Spinal cord (tissue), 10 donors: Measurements from ENCODE around the gene ETV6. TPM values are rescaled to one million over a fixed set of nuclear protein-coding genes. Genes with fewer than 3 reads are reported as not detected.
A peak's percentile ranks its signal among the peaks of the same experiment; 100 is the strongest.
"Not testable (repeated sequence)": the region's sequence is repeated elsewhere in the genome, so short reads cannot be mapped to it uniquely, and the experiment has no call there.

Experiments used
- DNase-seq, 6 donors: peaks; one replicate each; pipeline versions ENCODE4 v3.0.0 to v3.0.0-alpha.2; 2013 to 2015; ENCODE audit warnings: low spot score in 6 of 6, low read depth in 4 of 6
- H3K27ac ChIP-seq: one replicate; pipeline ENCODE4 v1.5.1; 2013; ENCODE audit warnings: low read depth, low read length, control low read depth
- H3K27me3 ChIP-seq: one replicate; pipeline ENCODE4 v1.6.1; 2013; ENCODE audit warnings: low read length; ENCODE audit not compliant: control insufficient read depth, insufficient read depth
- H3K36me3 ChIP-seq: one replicate; pipeline ENCODE4 v1.6.1; 2013; ENCODE audit warnings: low read length; ENCODE audit not compliant: control insufficient read depth, insufficient read depth
- H3K4me1 ChIP-seq: one replicate; pipeline ENCODE4 v1.6.1; 2013; ENCODE audit warnings: low read length; ENCODE audit not compliant: control insufficient read depth, insufficient read depth
- H3K4me3 ChIP-seq: one replicate; pipeline ENCODE4 v1.5.1; 2013; ENCODE audit warnings: low read depth, low read length, control low read depth
- H3K9me3 ChIP-seq: one replicate; pipeline ENCODE4 v1.6.1; 2013; ENCODE audit warnings: low read length; ENCODE audit not compliant: control insufficient read depth, insufficient read depth
- WGBS: methylation state at CpG from one replicate; pipeline ENCODE4 v1.1.5; 2013; ENCODE audit warnings: missing lambda C conversion rate; ENCODE audit not compliant: insufficient coverage; 5-methylcytosine and 5-hydroxymethylcytosine counted together
- polyA plus RNA-seq, 2 donors: library from polyadenylated mRNA; unstranded; fragments of 120-200 nt; gene quantifications; one replicate each; pipeline ENCODE4 v1.2.1, GENCODE V29; 2013; ENCODE audit not compliant: insufficient read length in 2 of 2
- total RNA-seq, 2 donors: library from RNA; depleted of rRNA in 1 of 2; stranded (reverse); fragments of 120-200 nt in 1 of 2; fragments of >200 nt in 1 of 2; gene quantifications; one replicate each; pipeline versions ENCODE4 v1.2.3 to v1.2.4, GENCODE V29; 2013 to 2014
- donor health status: healthy.

ETV6 gene
- total and polyA plus RNA-seq, 4 donors = 6.8 to 9.9 (median 8.1) TPM

- DNase-seq = no peak
- Histone ChIP-seq H3K4me1 (peaks cover 18% of the 10 kb centered on the region), H3K27me3 (no peaks in the 10 kb centered on the region), H3K9me3 (no peaks in the 10 kb centered on the region), H3K27ac (no peak overlapping the region), H3K36me3 (no peaks in the 10 kb centered on the region), H3K4me3 (no peak overlapping the region)
- 55% methylated on average over 3 of the region's 4 CpGs for WGBS
Measured at GRCh38 chr12:11676052-11676451, 26.6 kb downstream of the ETV6 start.

- H3K4me3 ChIP-seq = no peak overlapping the region
- H3K27me3 ChIP-seq = no peaks in the 10 kb centered on the region
- WGBS = no CpG with 5 or more reads among the region's 4 CpGs
- no peak overlapping the region for H3K27ac ChIP-seq
- no peaks in the 10 kb centered on the region for H3K36me3 ChIP-seq
- peak in 2 of 6 donors; percentile 71 to 77 for DNase-seq
- no peaks in the 10 kb centered on the region for H3K9me3 ChIP-seq
- H3K4me1 ChIP-seq = peaks cover 18% of the 10 kb centered on the region
Measured at GRCh38 chr12:11677093-11677492, 27.6 kb downstream of the ETV6 start.

- no peak for DNase-seq
- Histone ChIP-seq H3K27ac (no peak overlapping the region), H3K9me3 (no peaks in the 10 kb centered on the region), H3K4me3 (no peak overlapping the region), H3K36me3 (no peaks in the 10 kb centered on the region), H3K27me3 (no peaks in the 10 kb centered on the region), H3K4me1 (peaks cover 17% of the 10 kb centered on the region)
- 74% methylated on average over 6 of the region's 7 CpGs for WGBS
Measured at GRCh38 chr12:11677752-11678151, 28.3 kb downstream of the ETV6 start.

GRCh38 chr12:11678781-11679180 is 29.3 kb downstream of the ETV6 start:
- Histone ChIP-seq H3K4me1 (peaks cover 14% of the 10 kb centered on the region), H3K27me3 (no peaks in the 10 kb centered on the region), H3K9me3 (no peaks in the 10 kb centered on the region), H3K4me3 (no peak overlapping the region), H3K27ac (no peak overlapping the region), H3K36me3 (no peaks in the 10 kb centered on the region)
- no peak for DNase-seq
- no CpG with 5 or more reads among the region's 3 CpGs for WGBS

- Histone ChIP-seq H3K36me3 (no peaks in the 10 kb centered on the region), H3K4me3 (no peak overlapping the region), H3K27me3 (no peaks in the 10 kb centered on the region), H3K27ac (no peak overlapping the region), H3K4me1 (peaks cover 6% of the 10 kb centered on the region), H3K9me3 (no peaks in the 10 kb centered on the region)
- no CpG with 5 or more reads among the region's 2 CpGs for WGBS
- no peak for DNase-seq
Measured at GRCh38 chr12:11681207-11681606, 31.7 kb downstream of the ETV6 start.

- not testable (repeated sequence) for DNase-seq, H3K27me3 ChIP-seq, H3K36me3 ChIP-seq, H3K4me1 ChIP-seq, H3K4me3 ChIP-seq, H3K9me3 ChIP-seq, H3K27ac ChIP-seq
- 100% methylated on average over 1 of the region's 3 CpGs for WGBS
Measured at GRCh38 chr12:11681695-11682094, 32.2 kb downstream of the ETV6 start.

DNA sequence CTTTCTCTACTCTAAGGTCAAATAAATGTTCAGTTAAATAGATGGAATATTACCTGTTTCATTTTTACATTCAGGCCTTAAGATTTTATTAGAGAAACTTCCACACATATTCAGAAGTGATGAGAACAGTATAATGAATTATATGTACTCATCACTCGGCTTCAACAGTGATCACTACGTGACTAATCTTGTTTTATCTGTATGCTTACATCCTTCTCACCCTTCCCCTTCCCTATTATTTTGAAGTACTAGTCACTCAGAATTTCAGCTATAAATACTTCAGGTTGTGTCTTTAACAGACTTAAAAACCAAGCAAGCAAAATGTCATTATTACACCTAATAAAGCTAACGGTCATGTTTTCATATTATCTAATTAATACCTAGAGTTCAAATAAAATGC is 34.9 kb downstream of the ETV6 start:
- Histone ChIP-seq H3K27ac (no peak overlapping the region), H3K27me3 (no peaks in the 10 kb centered on the region), H3K36me3 (no peaks in the 10 kb centered on the region), H3K4me1 (no peaks in the 10 kb centered on the region), H3K9me3 (no peaks in the 10 kb centered on the region), H3K4me3 (no peak overlapping the region)
- WGBS = no CpG with 5 or more reads among the region's 3 CpGs
- no peak for DNase-seq

DNA sequence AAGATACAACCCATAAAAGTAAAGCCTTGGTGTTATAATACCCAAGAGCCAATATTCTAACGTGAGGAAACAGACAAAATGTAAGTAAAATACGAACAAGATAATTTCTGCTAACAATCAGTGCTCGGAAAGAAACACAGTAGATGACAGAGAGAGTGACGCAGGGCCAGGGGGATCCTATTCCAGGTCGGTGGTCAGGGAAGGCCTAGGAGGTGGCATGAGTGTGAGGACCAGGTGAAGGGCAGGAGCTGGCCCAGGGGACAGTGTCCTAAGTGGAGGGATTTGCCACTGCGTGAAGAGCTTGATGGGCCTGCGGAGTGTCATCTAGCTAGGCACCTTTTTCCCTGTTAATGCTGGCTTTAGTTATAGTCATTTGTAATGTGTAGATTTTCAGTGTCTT is 35.3 kb downstream of the ETV6 start:
- Histone ChIP-seq H3K9me3 (no peaks in the 10 kb centered on the region), H3K36me3 (no peaks in the 10 kb centered on the region), H3K4me3 (no peak overlapping the region), H3K27ac (no peak overlapping the region), H3K27me3 (no peaks in the 10 kb centered on the region), H3K4me1 (no peaks in the 10 kb centered on the region)
- no peak for DNase-seq
- WGBS = 92% methylated on average over 7 of the region's 7 CpGs

DNA sequence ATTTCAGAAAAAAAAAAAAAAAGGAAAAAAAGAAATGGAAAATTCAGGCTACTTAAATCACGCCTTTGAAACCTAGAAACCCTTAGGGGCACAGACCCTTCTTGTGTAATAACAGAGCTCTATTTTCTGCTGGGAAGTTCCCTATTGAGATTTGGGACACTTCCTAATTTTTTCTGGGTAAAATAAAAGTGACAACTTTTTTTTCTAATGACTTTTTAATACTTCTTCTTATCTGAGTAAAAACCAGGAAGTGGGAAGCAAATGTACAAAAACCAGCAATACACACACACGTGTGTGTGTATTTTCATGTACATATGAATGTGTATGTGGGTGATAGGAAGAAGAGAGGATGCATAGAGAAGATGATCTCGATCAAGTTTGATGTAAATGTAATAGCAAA is 35.8 kb downstream of the ETV6 start:
- Histone ChIP-seq H3K27me3 (no peaks in the 10 kb centered on the region), H3K4me1 (no peaks in the 10 kb centered on the region), H3K4me3 (no peak overlapping the region), H3K9me3 (no peaks in the 10 kb centered on the region), H3K27ac (no peak overlapping the region), H3K36me3 (no peaks in the 10 kb centered on the region)
- no peak for DNase-seq
- WGBS = no CpG with 5 or more reads among the region's 3 CpGs

GRCh38 chr12:11685716-11686115 is 36.2 kb downstream of the ETV6 start:
- no peaks in the 10 kb centered on the region for H3K9me3 ChIP-seq
- H3K4me3 ChIP-seq = no peak overlapping the region
- H3K27me3 ChIP-seq = no peaks in the 10 kb centered on the region
- H3K4me1 ChIP-seq = no peaks in the 10 kb centered on the region
- H3K36me3 ChIP-seq = no peaks in the 10 kb centered on the region
- DNase-seq = no peak
- H3K27ac ChIP-seq = no peak overlapping the region
- no CpG with 5 or more reads among the region's 2 CpGs for WGBS
